SK-N-SH (cell line): Measurements from ENCODE around the gene MROH7. TPM values are rescaled to one million over a fixed set of nuclear protein-coding genes. Genes with fewer than 3 reads are reported as not detected.

ENCODE experiments used
- CTCF ChIA-PET: fragments of 300-600, 350-600 bp; formaldehyde crosslinking; extraction: SDS; loops from one replicate; lab custom pipeline; 2021; lab: Yijun Ruan, JAX
- POLR2A ChIA-PET: fragments of 350-600 bp; sonication (Branson Sonifier 250); formaldehyde crosslinking; extraction: SDS; loops from one replicate; lab custom pipeline; 2020; ENCODE audit warnings: antibody characterized with exemption, inconsistent platforms; lab: Yijun Ruan, JAX
- DNase-seq: peaks from one replicate; pipeline ENCODE4 v3.0.0; 2012
- H2AFZ ChIP-seq: fragments of 200-600 bp; sonication (generic); 2 replicates; pipeline ENCODE4 v1.8.1; 2016; ENCODE audit warnings: antibody characterized with exemption, mild to moderate bottlenecking, low read depth
- H3F3A ChIP-seq: fragments of 200-600 bp; sonication (generic); replicated peaks from 2 replicates; pipeline ENCODE3; 2016; ENCODE audit warnings: antibody characterized with exemption, mild to moderate bottlenecking; ENCODE audit not compliant: insufficient read depth
- H3K27ac ChIP-seq, 2 experiments: fragments of 200-500 bp in 1 of 2; fragments of 200-600 bp in 1 of 2; sonication (Bioruptor generic) in 1 of 2; sonication (generic), shearing (Covaris generic) in 1 of 2; 2 replicates each; pipeline versions ENCODE4 v1.5.1 to v1.6.1; 2014 to 2016; ENCODE audit warnings: low read depth in 2 of 2, inconsistent platforms in 1 of 2, low read length in 1 of 2, mild to moderate bottlenecking in 1 of 2, mixed read lengths in 1 of 2
- H3K27me3 ChIP-seq: fragments of 200-600 bp; sonication (generic), shearing (Covaris generic); 2 replicates; pipeline ENCODE4 v1.6.1; 2016; ENCODE audit warnings: mixed run types; ENCODE audit not compliant: insufficient read depth
- H3K36me3 ChIP-seq, 2 experiments: fragments of 200-500 bp in 1 of 2; fragments of 200-600 bp in 1 of 2; sonication (Bioruptor generic) in 1 of 2; sonication (generic) in 1 of 2; replicated peaks in 1 of 2; 2 replicates each; pipeline versions ENCODE3 to v1.5.1; 2014 to 2016; ENCODE audit warnings: low read length in 1 of 2, mild to moderate bottlenecking in 1 of 2; ENCODE audit not compliant: insufficient read depth in 2 of 2, control insufficient read depth in 1 of 2
- H3K4me1 ChIP-seq, 2 experiments: fragments of 200-500 bp in 1 of 2; fragments of 200-600 bp in 1 of 2; sonication (Bioruptor generic) in 1 of 2; sonication (generic), shearing (Covaris generic) in 1 of 2; 2 replicates each; pipeline versions ENCODE4 v1.5.1 to v1.6.1; 2014 to 2016; ENCODE audit warnings: low read depth in 1 of 2, low read length in 1 of 2, mixed run types in 1 of 2; ENCODE audit not compliant: insufficient read depth in 2 of 2, control insufficient read depth in 1 of 2
- H3K4me2 ChIP-seq: fragments of 200-600 bp; sonication (generic), shearing (Covaris generic); 2 replicates; pipeline ENCODE4 v1.6.1; 2017; ENCODE audit warnings: mixed run types
- H3K4me3 ChIP-seq, 2 experiments: fragments of 200-500 bp in 1 of 2; fragments of 200-600 bp in 1 of 2; sonication (Bioruptor generic) in 1 of 2; sonication (generic), shearing (Covaris generic) in 1 of 2; 2 replicates each; pipeline versions ENCODE4 v1.5.1 to v1.8.1; 2014 to 2016; ENCODE audit warnings: low read depth in 2 of 2, inconsistent platforms in 1 of 2, low read length in 1 of 2, mild to moderate bottlenecking in 1 of 2, mixed read lengths in 1 of 2, moderate library complexity in 1 of 2
- H3K79me2 ChIP-seq: fragments of 200-600 bp; sonication (generic); 2 replicates; pipeline ENCODE4 v1.8.1; 2017; ENCODE audit warnings: mild to moderate bottlenecking; ENCODE audit not compliant: insufficient read depth
- H3K9ac ChIP-seq: fragments of 200-600 bp; sonication (generic); 2 replicates; pipeline ENCODE4 v1.6.1; 2017; ENCODE audit warnings: mixed run types
- H3K9me2 ChIP-seq: fragments of 200-600 bp; sonication (generic); 2 replicates; pipeline ENCODE4 v1.6.1; 2017; ENCODE audit warnings: mixed run types
- H3K9me3 ChIP-seq: fragments of 200-600 bp; sonication (generic); 2 replicates; pipeline ENCODE4 v1.6.1; 2017; ENCODE audit warnings: mixed run types, mild to moderate bottlenecking, moderate library complexity
- H4K20me1 ChIP-seq: fragments of 200-600 bp; sonication (generic); 2 replicates; pipeline ENCODE4 v1.6.1; 2017; ENCODE audit warnings: mild to moderate bottlenecking, mixed run types; ENCODE audit not compliant: insufficient read depth
- CHD2 ChIP-seq: fragments of 150-350 bp; IDR thresholded peaks from 2 replicates; pipeline ENCODE4 v1.6.1; 2018; ENCODE audit warnings: low read length; ENCODE audit not compliant: partially characterized antibody
- ELF1 ChIP-seq: IDR thresholded peaks from 2 replicates; pipeline ENCODE4 v1.4.0; 2012
- EP300 ChIP-seq, 2 experiments: IDR thresholded peaks; 2 replicates each; pipeline versions ENCODE4 v1.4.0 to v1.6.1; 2012; ENCODE audit warnings: borderline replicate concordance in 1 of 2, low read depth in 1 of 2, low read length in 1 of 2
- EZH2phosphoT487 ChIP-seq: fragments of 200-600 bp; sonication (generic); IDR thresholded peaks from 2 replicates; pipeline ENCODE4 v1.6.1; 2017; ENCODE audit warnings: low read depth, mixed run types, mild to moderate bottlenecking, antibody characterized with exemption, moderate library complexity, borderline replicate concordance
- FOXJ3 ChIP-seq: sonication (generic); formaldehyde crosslinking; IDR thresholded peaks from 2 replicates; pipeline ENCODE4 v1.5.1; 2020; ENCODE audit warnings: mild to moderate bottlenecking, missing genetic modification reagents
- FOXM1 ChIP-seq: IDR thresholded peaks from 2 replicates; pipeline ENCODE4 v1.4.0; 2012; ENCODE audit warnings: low read depth, mild to moderate bottlenecking
- GABPA ChIP-seq: IDR thresholded peaks from 2 replicates; pipeline ENCODE4 v1.4.0; 2012; ENCODE audit warnings: low read depth, mild to moderate bottlenecking
- JUND ChIP-seq: IDR thresholded peaks from 2 replicates; pipeline ENCODE4 v1.4.0; 2012
- REST ChIP-seq: IDR thresholded peaks from 2 replicates; pipeline ENCODE4 v1.6.1; 2012; ENCODE audit warnings: mild to moderate bottlenecking, low read depth, low read length, moderate library complexity
- RXRA ChIP-seq: IDR thresholded peaks from 2 replicates; pipeline ENCODE4 v1.4.0; 2012; ENCODE audit warnings: low read depth, mild to moderate bottlenecking, borderline replicate concordance
- YY1 ChIP-seq: IDR thresholded peaks from 2 replicates; pipeline ENCODE4 v1.4.0; 2012; ENCODE audit warnings: low read depth, mild to moderate bottlenecking
- ZBTB33 ChIP-seq: IDR thresholded peaks from 2 replicates; pipeline ENCODE4 v1.4.0; 2012; ENCODE audit warnings: low read depth, borderline replicate concordance
- WGBS: methylation state at CpG from one replicate; pipeline ENCODE4 v1.1.6; 2017; ENCODE audit warnings: low lambda C conversion rate; 5-methylcytosine and 5-hydroxymethylcytosine counted together
- polyA plus RNA-seq, 3 experiments: library from polyadenylated mRNA; depleted of rRNA; stranded (reverse); fragments of >200 nt; gene quantifications; 2 replicates each; pipeline ENCODE4 v1.2.3, GENCODE V29; 2012

Gene MROH7
- polyA plus RNA-seq, 1 of the 3 experiments (the other 2 are of a cell fraction) = 0.51 TPM

DNA sequence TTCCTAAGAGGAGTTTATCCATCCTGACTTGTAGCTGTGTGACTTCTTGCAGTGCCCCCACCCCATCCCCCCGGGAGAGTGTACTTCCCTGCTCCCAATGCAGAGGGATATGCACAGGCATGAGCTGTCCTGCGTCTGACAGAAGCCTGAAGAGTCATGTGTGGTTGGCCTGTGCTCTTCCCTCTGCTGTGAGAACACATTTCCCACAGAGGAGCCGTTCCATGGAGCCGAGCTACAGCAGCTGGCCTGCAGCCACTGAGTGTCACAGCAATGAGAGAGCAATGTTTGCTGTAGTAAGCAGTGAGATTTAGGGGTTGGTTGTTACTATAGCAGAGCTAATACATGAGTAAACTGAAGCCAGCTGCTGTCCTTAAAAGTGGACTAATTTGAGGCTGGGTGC, 100.7 kb downstream of the MROH7 start:
- H3K79me2 ChIP-seq = no peaks in the 10 kb centered on the region
- no peak overlapping the region for H3K9ac ChIP-seq
- no peaks in the 10 kb centered on the region for H3F3A ChIP-seq
- H3K9me3 ChIP-seq = no peaks in the 10 kb centered on the region
- H2AFZ ChIP-seq = no peak overlapping the region
- peaks cover 12 to 39% of the 10 kb centered on the region in 2 experiments for H3K36me3 ChIP-seq
- H4K20me1 ChIP-seq = no peaks in the 10 kb centered on the region
- H3K4me3 ChIP-seq = no peak overlapping the region
- TF ChIP-seq GABPA (no peak), FOXM1 (no peak), YY1 (no peak), RXRA (no peak), JUND (no peak), FOXJ3 (CRISPR knock-in tag) (no peak), EZH2phosphoT487 (no peak), CHD2 (no peak), ELF1 (no peak), ZBTB33 (no peak), REST (no peak), EP300 (IDR thresholded peaks at IDR 0.05; ENCODE audit: borderline replicate concordance in 1 of 2, low read depth in 1 of 2, low read length in 1 of 2) (no peak)
- TF ChIP-seq, all 33 proteins: peak for 0
- no peak overlapping the region for H3K27ac ChIP-seq
- 85% methylated on average over 4 of the region's 4 CpGs for WGBS
- H3K4me2 ChIP-seq = no peak overlapping the region
- POLR2A ChIA-PET = no interaction called here
- no peaks in the 10 kb centered on the region; a peak in 1 of 4 replicates for H3K4me1 ChIP-seq
- no peaks in the 10 kb centered on the region for H3K9me2 ChIP-seq
- no peaks in the 10 kb centered on the region for H3K27me3 ChIP-seq
- CTCF ChIA-PET = no interaction called here
- no peak for DNase-seq
